Measurements from ENCODE around the gene PTPRT.

- TF ChIP-seq POLR2AphosphoS5 (IDR thresholded peaks at IDR 0.05; ENCODE audit: borderline replicate concordance, low read depth, low read length) = no peak
- TF ChIP-seq EZH2 (IDR thresholded peaks at IDR 0.05) = no peak
Measured at GRCh38 chr20:42703744-42704143, 486.0 kb downstream of the PTPRT start.
